C4-2B (cell line): ENCODE data around the gene UNC93B1.

Source experiments
- H3K27ac ChIP-seq: fragments of 450-650 bp; 2 replicates; pipeline ENCODE4 v1.5.1; 2017
- ZFX ChIP-seq: fragments of 450-650 bp; IDR thresholded peaks from 2 replicates; pipeline ENCODE4 v1.6.1; 2017
- TF ChIP-seq, protein P1 (sequence below): fragments of 450-650 bp; conservative IDR thresholded peaks from 2 replicates; pipeline ENCODE4 v1.5.1; 2017; ENCODE audit warnings: mild to moderate bottlenecking

UNC93B1 gene

DNA sequence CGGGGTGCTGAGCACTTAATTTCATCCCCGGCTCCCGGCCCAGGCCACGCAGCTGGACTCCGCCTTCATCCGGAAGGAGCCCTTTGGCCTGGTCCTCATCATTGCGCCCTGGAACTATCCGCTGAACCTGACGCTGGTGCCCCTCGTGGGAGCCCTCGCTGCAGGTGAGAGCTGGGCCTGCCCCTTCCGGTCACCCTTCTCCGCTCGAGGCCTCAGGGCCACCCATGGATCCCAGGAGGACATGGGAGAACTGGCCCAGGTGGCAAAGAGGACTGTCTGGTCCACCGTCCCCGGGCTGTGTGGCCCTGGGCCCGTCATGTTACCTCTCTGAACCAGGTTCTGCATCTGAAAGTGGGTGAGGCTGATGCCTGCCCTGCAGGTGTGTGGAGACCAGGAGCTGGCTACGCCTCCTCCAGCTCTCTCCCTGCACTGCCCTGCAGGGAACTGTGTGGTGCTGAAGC lies 14.9 kb upstream of the UNC93B1 start:
- no peak overlapping the region for H3K27ac ChIP-seq

GRCh38 chr11:68017980-68018729 lies 14.3 kb upstream of the UNC93B1 start:
- no peak overlapping the region for H3K27ac ChIP-seq
- no peak for TF ChIP-seq ZFX
- TF ChIP-seq, protein P1, sequence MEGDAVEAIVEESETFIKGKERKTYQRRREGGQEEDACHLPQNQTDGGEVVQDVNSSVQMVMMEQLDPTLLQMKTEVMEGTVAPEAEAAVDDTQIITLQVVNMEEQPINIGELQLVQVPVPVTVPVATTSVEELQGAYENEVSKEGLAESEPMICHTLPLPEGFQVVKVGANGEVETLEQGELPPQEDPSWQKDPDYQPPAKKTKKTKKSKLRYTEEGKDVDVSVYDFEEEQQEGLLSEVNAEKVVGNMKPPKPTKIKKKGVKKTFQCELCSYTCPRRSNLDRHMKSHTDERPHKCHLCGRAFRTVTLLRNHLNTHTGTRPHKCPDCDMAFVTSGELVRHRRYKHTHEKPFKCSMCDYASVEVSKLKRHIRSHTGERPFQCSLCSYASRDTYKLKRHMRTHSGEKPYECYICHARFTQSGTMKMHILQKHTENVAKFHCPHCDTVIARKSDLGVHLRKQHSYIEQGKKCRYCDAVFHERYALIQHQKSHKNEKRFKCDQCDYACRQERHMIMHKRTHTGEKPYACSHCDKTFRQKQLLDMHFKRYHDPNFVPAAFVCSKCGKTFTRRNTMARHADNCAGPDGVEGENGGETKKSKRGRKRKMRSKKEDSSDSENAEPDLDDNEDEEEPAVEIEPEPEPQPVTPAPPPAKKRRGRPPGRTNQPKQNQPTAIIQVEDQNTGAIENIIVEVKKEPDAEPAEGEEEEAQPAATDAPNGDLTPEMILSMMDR = no peak

More for the DNA sequence above, 14.9 kb upstream of the UNC93B1 start:
- TF ChIP-seq ZFX = no peak
- TF ChIP-seq, protein P1 = no peak

DNA sequence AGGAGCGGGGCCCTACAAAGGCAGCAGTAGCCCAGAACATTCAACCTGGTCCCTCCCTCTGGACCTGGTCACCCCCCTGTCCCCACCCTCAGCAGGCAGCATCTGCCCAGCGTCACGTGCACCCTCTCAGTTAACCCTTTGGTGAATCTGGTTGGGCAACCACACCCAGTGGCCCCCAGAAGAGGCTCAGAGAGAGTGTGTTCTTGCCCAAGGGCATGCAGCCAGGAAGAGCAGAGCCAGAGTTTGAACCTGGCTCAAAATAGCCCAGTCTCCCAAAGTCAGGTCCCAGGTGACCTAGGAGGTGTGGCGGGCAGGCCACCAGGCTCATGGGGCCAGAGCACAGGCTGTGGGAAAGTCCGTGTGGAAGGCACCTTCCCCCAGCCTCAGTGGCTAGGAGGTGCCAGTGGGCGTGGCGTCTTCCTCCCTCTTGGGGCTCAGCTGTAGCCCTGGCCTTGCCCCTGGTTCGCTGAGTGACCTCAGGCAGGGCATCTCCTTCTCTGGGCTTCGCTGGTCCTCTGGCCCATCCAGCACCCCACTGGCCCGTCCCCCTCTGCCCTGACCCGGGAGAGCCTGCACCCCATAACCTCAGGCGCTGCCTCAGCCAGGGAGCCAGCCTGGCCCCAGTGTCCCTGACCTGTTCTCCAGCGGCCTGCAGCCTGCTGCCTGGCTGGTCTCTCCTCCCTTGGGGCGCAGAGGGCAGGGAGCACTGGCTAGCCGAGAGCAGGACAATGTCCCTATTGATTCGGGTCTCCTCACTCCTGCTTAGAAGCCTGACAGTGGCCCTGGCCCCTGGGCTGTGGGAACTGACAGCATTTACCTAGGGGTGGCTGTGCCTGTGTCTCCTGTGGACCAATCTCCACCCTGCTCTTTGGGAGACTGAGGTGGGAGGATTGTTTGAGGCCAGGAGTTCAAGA lies 13.3 kb upstream of the UNC93B1 start:
- H3K27ac ChIP-seq = no peak overlapping the region
- TF ChIP-seq ZFX = no peak
- TF ChIP-seq, protein P1 = no peak

GRCh38 chr11:68016161-68016903 lies 12.4 kb upstream of the UNC93B1 start:
- H3K27ac ChIP-seq = no peak overlapping the region
- TF ChIP-seq, protein P1 = no peak
- TF ChIP-seq ZFX = no peak

DNA sequence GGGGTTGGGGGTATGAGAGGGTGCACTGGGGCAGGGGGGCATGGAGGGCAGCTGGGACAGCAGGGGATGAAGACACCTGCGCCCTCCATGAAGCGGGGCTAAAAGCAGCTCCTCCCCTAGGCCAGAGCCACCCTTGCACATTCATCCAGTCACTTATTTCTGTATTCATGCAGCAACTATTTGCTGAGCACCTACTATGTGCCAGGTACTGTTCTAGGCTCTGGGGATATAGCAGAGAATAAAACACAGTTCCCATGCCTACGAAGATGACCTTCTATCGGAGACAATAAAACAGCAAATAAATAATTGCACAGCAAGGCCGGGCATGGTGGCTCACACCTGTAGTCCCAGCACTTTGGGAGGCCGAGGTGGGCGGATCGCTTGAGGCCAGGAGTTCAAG lies 11.6 kb upstream of the UNC93B1 start:
- no peak for TF ChIP-seq ZFX
- TF ChIP-seq, protein P1 = no peak
- no peak overlapping the region for H3K27ac ChIP-seq

GRCh38 chr11:68014947-68015447 lies 11.1 kb upstream of the UNC93B1 start:
- no peak overlapping the region for H3K27ac ChIP-seq
- TF ChIP-seq, protein P1 = no peak
- TF ChIP-seq ZFX = no peak
